IPS-15b (cell line): ENCODE data around the gene PLD4.

Experiments
- H3K27me3 ChIP-seq: one replicate; pipeline ENCODE4 v1.6.1; 2013; ENCODE audit warnings: low read length; ENCODE audit not compliant: control insufficient read depth, insufficient read depth
- H3K36me3 ChIP-seq: one replicate; pipeline ENCODE4 v1.6.1; 2013; ENCODE audit warnings: low read length; ENCODE audit not compliant: control insufficient read depth, insufficient read depth
- H3K4me1 ChIP-seq: one replicate; pipeline ENCODE4 v1.6.1; 2013; ENCODE audit warnings: mild to moderate bottlenecking, low read length; ENCODE audit not compliant: control insufficient read depth, insufficient read depth
- H3K4me3 ChIP-seq: one replicate; pipeline ENCODE4 v1.5.1; 2013; ENCODE audit warnings: low read depth, low read length
- H3K9ac ChIP-seq: one replicate; pipeline ENCODE4 v1.6.1; 2013; ENCODE audit warnings: low read depth, mild to moderate bottlenecking, low read length
- H3K9me3 ChIP-seq: one replicate; pipeline ENCODE4 v1.6.1; 2013; ENCODE audit warnings: mild to moderate bottlenecking, low read length; ENCODE audit not compliant: control insufficient read depth, insufficient read depth

Gene PLD4

DNA sequence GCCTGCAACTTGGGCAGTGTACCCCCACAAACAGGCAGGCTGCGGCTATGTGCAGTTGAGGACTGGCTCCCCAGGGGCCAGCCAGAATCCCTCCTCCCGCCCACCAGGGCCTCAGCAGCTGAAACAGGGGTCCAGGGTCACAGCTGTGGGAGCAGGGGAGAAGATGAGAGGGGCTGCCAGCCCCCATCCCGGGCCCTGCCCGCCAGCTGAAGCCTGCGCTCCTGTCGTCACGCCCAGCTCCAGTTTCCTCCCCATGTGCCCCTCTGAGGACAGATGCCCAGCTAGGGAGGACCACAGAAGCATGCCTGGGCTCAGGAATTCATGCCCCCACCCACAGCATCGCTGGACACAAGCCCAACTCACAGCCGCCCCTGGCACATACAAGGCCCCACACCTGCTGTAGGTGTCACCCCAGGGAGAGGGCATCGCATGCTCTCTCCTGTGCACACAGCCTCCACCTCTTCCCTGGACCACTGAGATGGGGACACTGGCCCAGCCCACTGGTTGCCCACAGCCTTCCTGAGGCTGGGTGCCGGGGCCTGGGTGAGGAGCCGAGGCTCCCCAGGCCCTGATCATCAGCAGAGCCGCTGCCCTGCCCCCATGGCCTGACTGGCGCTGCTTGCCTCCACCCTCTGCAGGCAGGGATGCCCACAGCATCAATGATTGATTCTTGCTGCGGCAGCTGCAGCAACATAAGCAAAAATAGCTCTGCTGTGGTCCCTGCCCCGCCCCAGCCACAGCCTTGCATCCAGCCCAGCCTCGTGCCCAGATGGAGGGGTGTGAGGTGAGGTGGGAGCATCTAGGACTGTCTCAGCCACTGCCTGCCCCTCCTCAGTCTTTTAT, 57.2 kb downstream of the PLD4 start:
- Histone ChIP-seq H3K9ac (no peak overlapping the region), H3K36me3 (no peaks in the 10 kb centered on the region), H3K4me1 (no peaks in the 10 kb centered on the region), H3K27me3 (peaks cover 25% of the 10 kb centered on the region), H3K9me3 (no peaks in the 10 kb centered on the region), H3K4me3 (no peak overlapping the region)

DNA sequence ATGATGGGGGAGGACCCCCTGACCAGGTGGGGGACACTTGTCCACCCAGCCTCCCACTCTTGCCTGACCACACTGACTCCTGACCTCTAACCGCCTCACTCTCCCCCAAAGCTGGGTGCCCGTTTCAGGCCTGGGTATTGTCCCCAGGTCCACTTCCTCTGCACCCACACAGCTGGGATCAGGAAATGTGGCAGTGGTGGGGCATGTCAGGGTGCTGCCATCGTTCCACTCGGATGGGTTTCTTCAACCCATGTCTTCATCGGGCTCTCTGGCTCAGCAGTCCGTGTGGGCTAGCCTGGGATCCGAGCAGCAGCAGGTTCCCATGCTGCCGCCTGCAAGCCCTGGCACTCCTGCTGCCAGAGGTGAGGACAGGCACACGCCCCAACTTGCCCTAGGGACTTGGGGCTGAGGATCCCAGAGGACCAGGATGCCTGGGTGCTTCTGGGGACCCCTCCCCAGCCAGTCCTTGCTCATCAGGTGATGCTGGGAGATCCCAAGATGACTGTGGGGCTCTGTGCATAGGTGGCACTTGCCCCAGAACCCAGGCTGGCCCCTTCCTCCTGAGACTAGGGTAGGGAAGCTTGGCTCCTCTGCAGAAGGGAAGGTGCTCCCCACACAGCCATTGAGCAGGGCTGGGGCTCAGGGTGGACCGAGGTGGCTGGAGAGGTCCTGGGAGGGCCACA, 58.0 kb downstream of the PLD4 start:
- Histone ChIP-seq H3K36me3 (no peaks in the 10 kb centered on the region), H3K27me3 (peaks cover 17% of the 10 kb centered on the region), H3K4me3 (no peak overlapping the region), H3K4me1 (no peaks in the 10 kb centered on the region), H3K9ac (no peak overlapping the region), H3K9me3 (no peaks in the 10 kb centered on the region)
